K562 (cell line): ENCODE results near the gene PIH1D1. TPM values are rescaled to one million over a fixed set of nuclear protein-coding genes. Genes with fewer than 3 reads are reported as not detected.

Experiments
- BMI1 ChIP-seq: fragments of 150-350 bp; IDR thresholded peaks from 2 replicates; pipeline ENCODE4 v1.6.1; 2014; ENCODE audit warnings: low read length
- CCNT2 ChIP-seq: IDR thresholded peaks from 2 replicates; pipeline ENCODE4 v1.6.1; 2011; ENCODE audit warnings: borderline replicate concordance, low read depth, mild to moderate bottlenecking, moderate library complexity, mixed read lengths, low read length; ENCODE audit not compliant: insufficient read length; ENCODE audit errors: extremely low read depth
- MAZ ChIP-seq, 2 experiments: fragments of 450-650 bp in 1 of 2; sonication (generic) in 1 of 2; formaldehyde crosslinking; IDR thresholded peaks in 1 of 2; conservative IDR thresholded peaks in 1 of 2; 2 replicates each; pipeline versions ENCODE4 v1.4.0 to v1.5.0; 2020; ENCODE audit warnings: mild to moderate bottlenecking in 1 of 2, missing genetic modification reagents in 1 of 2
- MTF1 ChIP-seq: fragments of 250-450 bp; sonication (Bioruptor Pico); IDR thresholded peaks from 2 replicates; pipeline ENCODE4 v1.9.0; 2021; ENCODE audit warnings: moderate library complexity, mild to moderate bottlenecking, inconsistent platforms, borderline replicate concordance
- PCBP2 ChIP-seq: fragments of 200-400 bp; formaldehyde crosslinking; IDR thresholded peaks from 2 replicates; pipeline ENCODE4 v1.6.1; 2018; ENCODE audit warnings: low read length, low read depth, mild to moderate bottlenecking, moderate library complexity; ENCODE audit not compliant: poor library complexity, severe bottlenecking
- PHTF2 ChIP-seq: fragments of 250-450 bp; sonication (Bioruptor Pico); IDR thresholded peaks from 2 replicates; pipeline ENCODE4 v1.5.0; 2021; ENCODE audit warnings: mild to moderate bottlenecking
- PML ChIP-seq: IDR thresholded peaks from 2 replicates; pipeline ENCODE4 v1.6.1; 2012; ENCODE audit warnings: low read length, inconsistent platforms
- SAFB2 ChIP-seq: fragments of 200-400 bp; formaldehyde crosslinking; IDR thresholded peaks from 2 replicates; pipeline ENCODE4 v1.6.1; 2018; ENCODE audit warnings: borderline replicate concordance, low read length, low read depth, moderate library complexity; ENCODE audit not compliant: severe bottlenecking
- SIN3B ChIP-seq: fragments of 450-650 bp; IDR thresholded peaks from 2 replicates; pipeline ENCODE4 v1.6.1; 2017; ENCODE audit warnings: low read depth, mild to moderate bottlenecking, moderate library complexity
- SMARCB1 ChIP-seq: IDR thresholded peaks from 2 replicates; pipeline ENCODE4 v1.6.1; 2011; ENCODE audit warnings: improper control_type of control experiment, low read depth; ENCODE audit not compliant: insufficient read length
- SP2 ChIP-seq: IDR thresholded peaks from 2 replicates; pipeline ENCODE4 v1.6.1; 2011; ENCODE audit warnings: mild to moderate bottlenecking, low read depth, low read length, moderate library complexity; ENCODE audit not compliant: poor library complexity, severe bottlenecking; ENCODE audit errors: extremely low read depth
- ZNF780A ChIP-seq: fragments of 250-450 bp; sonication (Bioruptor Pico); IDR thresholded peaks from 2 replicates; pipeline ENCODE4 v1.5.0; 2021; ENCODE audit warnings: mild to moderate bottlenecking
- ZNF79 ChIP-seq: fragments of 250-450 bp; sonication (Bioruptor Pico); IDR thresholded peaks from 2 replicates; pipeline ENCODE4 v1.4.0; 2020; ENCODE audit warnings: low read depth, mild to moderate bottlenecking, moderate library complexity
- polyA plus RNA-seq, 8 experiments: library from polyadenylated mRNA; depleted of rRNA in 4 of 8; stranded (reverse) in 5 of 8; unstranded in 3 of 8; fragments of >200 nt; fragmentation: Nextera tagmentation in 2 of 8; fragmentation: Illumina TruSeq in 1 of 8; extraction: Ambion mirVana in 2 of 8; extraction: Trizol in 1 of 8; gene quantifications; 2 replicates each; pipeline versions ENCODE4 v1.2.1 to v1.2.3, GENCODE V29; 2011 to 2014; ENCODE audit warnings: inconsistent platforms in 1 of 8, missing spikeins in 1 of 8
- total RNA-seq, 7 experiments: library from RNA; depleted of rRNA in 6 of 7; stranded (reverse); fragments of >200 nt in 6 of 7; fragmentation: Illumina TruSeq in 2 of 7; extraction: Trizol in 2 of 7; gene quantifications; 2 replicates each; pipeline versions ENCODE4 v1.2.1 to v1.2.3, GENCODE V29; 2011 to 2021; ENCODE audit warnings: low replicate concordance in 1 of 7
- TF ChIP-seq, protein P1 (sequence below): fragments of 450-650 bp; IDR thresholded peaks from one replicate; pipeline ENCODE4 v1.6.1; 2018; ENCODE audit warnings: mild to moderate bottlenecking, moderate library complexity; ENCODE audit not compliant: partially characterized antibody
- TF ChIP-seq, protein P2 (sequence below): fragments of 200-400 bp; formaldehyde crosslinking; IDR thresholded peaks from 2 replicates; pipeline ENCODE4 v1.6.1; 2017; ENCODE audit warnings: mild to moderate bottlenecking, low read depth, low read length, moderate library complexity
- TF ChIP-seq, protein P3 (sequence below): fragments of 250-450 bp; sonication (Bioruptor Pico); IDR thresholded peaks from 2 replicates; pipeline ENCODE4 v1.5.0; 2021; ENCODE audit warnings: mild to moderate bottlenecking, moderate library complexity
- TF ChIP-seq, protein P4 (sequence below): sonication (generic); formaldehyde crosslinking; IDR thresholded peaks from 2 replicates; pipeline ENCODE4 v1.9.0; 2022; ENCODE audit warnings: mild to moderate bottlenecking, missing genetic modification reagents
- TF ChIP-seq, protein P5 (sequence below): fragments of 450-650 bp; IDR thresholded peaks from 2 replicates; pipeline ENCODE4 v1.6.1; 2016; ENCODE audit warnings: antibody characterized with exemption

The PIH1D1 gene
- total and polyA plus RNA-seq, 9 of the 15 experiments (the other 6 are each of a cell fraction or from before 2014, with no cell fraction given): 26.5 to 224 (median 137) TPM

DNA sequence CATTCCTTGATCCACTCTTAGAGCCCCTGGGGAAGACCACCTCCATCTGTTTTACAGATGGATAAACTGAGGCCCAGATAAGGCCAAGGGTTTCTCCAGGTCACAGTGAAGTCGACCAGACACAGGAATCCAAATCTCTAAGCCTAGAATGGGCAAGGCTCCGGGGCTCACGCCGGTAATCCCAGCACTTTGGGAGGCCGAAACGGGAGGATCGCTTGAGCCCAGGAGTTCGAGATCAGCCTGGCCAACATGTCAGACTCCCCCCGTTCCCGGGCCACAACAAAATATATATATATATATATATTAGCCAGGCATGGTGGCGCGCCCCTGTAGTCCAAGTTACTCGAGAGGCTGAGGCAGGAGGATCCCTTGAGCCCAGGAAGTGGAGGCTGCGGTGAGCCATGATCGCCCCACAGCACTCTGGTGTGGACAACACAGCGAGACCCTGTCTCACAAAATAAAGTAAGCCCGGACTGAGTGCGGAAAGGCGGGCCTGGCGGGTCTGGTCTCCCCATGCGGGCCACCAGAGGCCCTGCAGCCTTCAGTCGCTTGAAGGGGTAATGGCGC, 35.2 kb upstream of the PIH1D1 start (continued):
- TF ChIP-seq, protein P1, sequence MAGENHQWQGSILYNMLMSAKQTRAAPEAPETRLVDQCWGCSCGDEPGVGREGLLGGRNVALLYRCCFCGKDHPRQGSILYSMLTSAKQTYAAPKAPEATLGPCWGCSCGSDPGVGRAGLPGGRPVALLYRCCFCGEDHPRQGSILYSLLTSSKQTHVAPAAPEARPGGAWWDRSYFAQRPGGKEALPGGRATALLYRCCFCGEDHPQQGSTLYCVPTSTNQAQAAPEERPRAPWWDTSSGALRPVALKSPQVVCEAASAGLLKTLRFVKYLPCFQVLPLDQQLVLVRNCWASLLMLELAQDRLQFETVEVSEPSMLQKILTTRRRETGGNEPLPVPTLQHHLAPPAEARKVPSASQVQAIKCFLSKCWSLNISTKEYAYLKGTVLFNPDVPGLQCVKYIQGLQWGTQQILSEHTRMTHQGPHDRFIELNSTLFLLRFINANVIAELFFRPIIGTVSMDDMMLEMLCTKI: no peak
- TF ChIP-seq MAZ (CRISPR knock-in tag; conservative IDR thresholded peaks at IDR 0.05 in 1 of 2, IDR thresholded peaks at IDR 0.05 in 1 of 2) (peak in 1 of 2 experiments; percentile 16; a peak in 1 of 4 replicates), BMI1 (no peak), ZNF79 (CRISPR knock-in tag) (no peak), PCBP2 (no peak), ZNF780A (CRISPR knock-in tag) (no peak), MTF1 (0 out of 2 replicates have a peak, but pooled peaks have one; percentile 6), PML (no peak), SIN3B (no peak), SP2 (no peak), SMARCB1 (no peak), CCNT2 (no peak), SAFB2 (no peak), PHTF2 (CRISPR knock-in tag) (no peak)
- TF ChIP-seq, protein P2, sequence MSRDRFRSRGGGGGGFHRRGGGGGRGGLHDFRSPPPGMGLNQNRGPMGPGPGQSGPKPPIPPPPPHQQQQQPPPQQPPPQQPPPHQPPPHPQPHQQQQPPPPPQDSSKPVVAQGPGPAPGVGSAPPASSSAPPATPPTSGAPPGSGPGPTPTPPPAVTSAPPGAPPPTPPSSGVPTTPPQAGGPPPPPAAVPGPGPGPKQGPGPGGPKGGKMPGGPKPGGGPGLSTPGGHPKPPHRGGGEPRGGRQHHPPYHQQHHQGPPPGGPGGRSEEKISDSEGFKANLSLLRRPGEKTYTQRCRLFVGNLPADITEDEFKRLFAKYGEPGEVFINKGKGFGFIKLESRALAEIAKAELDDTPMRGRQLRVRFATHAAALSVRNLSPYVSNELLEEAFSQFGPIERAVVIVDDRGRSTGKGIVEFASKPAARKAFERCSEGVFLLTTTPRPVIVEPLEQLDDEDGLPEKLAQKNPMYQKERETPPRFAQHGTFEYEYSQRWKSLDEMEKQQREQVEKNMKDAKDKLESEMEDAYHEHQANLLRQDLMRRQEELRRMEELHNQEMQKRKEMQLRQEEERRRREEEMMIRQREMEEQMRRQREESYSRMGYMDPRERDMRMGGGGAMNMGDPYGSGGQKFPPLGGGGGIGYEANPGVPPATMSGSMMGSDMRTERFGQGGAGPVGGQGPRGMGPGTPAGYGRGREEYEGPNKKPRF: no peak
- TF ChIP-seq, protein P3, sequence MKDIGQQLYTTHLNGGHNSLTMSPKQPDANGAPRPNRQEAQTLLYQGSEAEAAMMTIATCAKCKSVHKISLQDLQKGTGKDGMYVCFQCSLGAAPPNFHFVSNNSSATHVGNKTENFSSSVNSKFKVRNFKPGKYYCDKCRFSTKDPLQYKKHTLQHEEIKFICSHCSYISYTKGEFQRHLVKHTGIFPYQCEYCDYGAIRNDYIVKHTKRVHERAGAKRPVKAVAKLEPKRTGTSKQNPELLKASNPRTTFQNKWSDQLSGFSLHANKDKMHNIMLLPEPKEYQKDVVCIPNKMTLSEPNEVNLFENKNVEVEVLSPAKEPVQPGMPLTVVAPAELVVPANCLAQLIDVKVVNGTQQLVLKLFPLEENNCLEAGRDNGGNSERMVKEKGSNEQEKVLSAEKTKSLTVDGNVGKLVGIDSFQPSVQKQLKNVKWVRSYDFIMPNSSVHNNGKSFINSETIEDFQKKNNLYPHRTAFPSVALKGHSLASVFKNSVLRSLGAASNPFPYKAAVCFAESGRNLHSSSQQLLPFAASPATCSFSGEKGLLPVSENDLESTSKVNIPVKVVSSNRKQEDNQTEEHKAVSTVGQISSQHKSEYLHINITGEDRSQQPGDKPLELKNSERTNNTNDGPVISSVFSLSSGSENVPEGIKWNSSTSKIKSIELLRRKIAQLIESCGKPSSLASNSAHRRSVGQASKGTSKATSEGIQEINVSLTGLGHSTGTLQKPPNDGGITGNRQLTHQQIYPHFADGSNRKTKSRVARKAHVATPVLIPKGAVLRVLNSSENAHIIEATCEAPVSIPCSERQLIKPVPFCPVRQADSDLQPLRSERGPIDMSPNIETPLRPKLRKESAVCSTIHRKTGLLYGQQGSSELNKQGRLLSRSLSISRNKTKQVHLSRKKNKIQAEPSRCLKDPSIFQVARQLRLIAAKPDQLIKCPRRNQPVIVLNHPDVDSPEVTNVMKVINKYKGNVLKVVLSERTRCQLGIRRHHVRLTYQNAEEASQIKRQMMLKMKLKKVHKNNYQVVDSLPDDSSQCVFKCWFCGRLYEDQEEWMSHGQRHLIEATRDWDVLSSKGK: no peak
- TF ChIP-seq, protein P4, sequence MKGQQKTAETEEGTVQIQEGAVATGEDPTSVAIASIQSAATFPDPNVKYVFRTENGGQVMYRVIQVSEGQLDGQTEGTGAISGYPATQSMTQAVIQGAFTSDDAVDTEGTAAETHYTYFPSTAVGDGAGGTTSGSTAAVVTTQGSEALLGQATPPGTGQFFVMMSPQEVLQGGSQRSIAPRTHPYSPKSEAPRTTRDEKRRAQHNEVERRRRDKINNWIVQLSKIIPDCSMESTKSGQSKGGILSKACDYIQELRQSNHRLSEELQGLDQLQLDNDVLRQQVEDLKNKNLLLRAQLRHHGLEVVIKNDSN: no peak
- TF ChIP-seq, protein P5, sequence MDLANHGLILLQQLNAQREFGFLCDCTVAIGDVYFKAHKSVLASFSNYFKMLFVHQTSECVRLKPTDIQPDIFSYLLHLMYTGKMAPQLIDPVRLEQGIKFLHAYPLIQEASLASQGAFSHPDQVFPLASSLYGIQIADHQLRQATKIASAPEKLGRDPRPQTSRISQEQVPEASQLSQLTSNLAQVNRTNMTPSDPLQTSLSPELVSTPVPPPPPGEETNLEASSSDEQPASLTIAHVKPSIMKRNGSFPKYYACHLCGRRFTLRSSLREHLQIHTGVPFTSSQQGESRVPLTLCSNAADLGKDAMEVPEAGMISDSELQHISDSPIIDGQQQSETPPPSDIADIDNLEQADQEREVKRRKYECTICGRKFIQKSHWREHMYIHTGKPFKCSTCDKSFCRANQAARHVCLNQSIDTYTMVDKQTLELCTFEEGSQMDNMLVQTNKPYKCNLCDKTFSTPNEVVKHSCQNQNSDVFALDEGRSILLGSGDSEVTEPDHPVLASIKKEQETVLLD: no peak
